IMR-90 (cell line): ENCODE results near the gene STING1. TPM values are rescaled to one million over a fixed set of nuclear protein-coding genes. Genes with fewer than 3 reads are reported as not detected.
"Not testable (repeated sequence)": the region's sequence is repeated elsewhere in the genome, so short reads cannot be mapped to it uniquely, and the experiment has no call there.

Source experiments
- ATAC-seq: fragments of 200-7000 bp; cut with Tn5 transposase; 2 replicates; pipeline ENCODE4 v1.9.1; 2020; ENCODE audit warnings: low read depth, mild to moderate bottlenecking, moderate library complexity
- BruUV-seq: library from RNA; stranded (reverse); fragments of 400-500 nt; replicated peaks from 2 replicates; lab custom pipeline; 2021; lab: Mats Ljungman, UMichigan
- CTCF ChIA-PET: fragments of 300-600 bp; formaldehyde crosslinking; extraction: SDS; loops from one replicate; lab custom pipeline; 2021; ENCODE audit warnings: antibody characterized with exemption; lab: Yijun Ruan, JAX
- POLR2A ChIA-PET: fragments of 300-600 bp; sonication (Branson Sonifier 250); formaldehyde crosslinking; loops from one replicate; lab custom pipeline; 2022; ENCODE audit warnings: antibody characterized with exemption; ENCODE audit not compliant: unreplicated experiment; lab: Charles Lee
- DNase-seq: peaks from one replicate; pipeline ENCODE4 v3.0.0; 2013
- H2AFZ ChIP-seq: replicated peaks from 2 replicates; pipeline ENCODE3; 2013; ENCODE audit warnings: low read length, mild to moderate bottlenecking; ENCODE audit not compliant: poor library complexity
- H2AK5ac ChIP-seq: 2 replicates; pipeline ENCODE4 v1.6.1; 2013; ENCODE audit warnings: low read depth, low read length, inconsistent platforms
- H2AK9ac ChIP-seq: replicated peaks from 2 replicates; pipeline ENCODE3; 2013; ENCODE audit warnings: mild to moderate bottlenecking, low read depth, low read length, moderate library complexity; ENCODE audit not compliant: poor library complexity
- H2BK120ac ChIP-seq: 2 replicates; pipeline ENCODE4 v1.6.1; 2013; ENCODE audit warnings: low read depth, low read length, inconsistent platforms
- H2BK15ac ChIP-seq: 3 replicates; pipeline ENCODE4 v1.6.1; 2013; ENCODE audit warnings: low read depth, low read length, inconsistent platforms
- H2BK20ac ChIP-seq: 2 replicates; pipeline ENCODE4 v1.6.1; 2013; ENCODE audit warnings: low read depth, mild to moderate bottlenecking, inconsistent platforms, low read length, moderate library complexity
- H2BK5ac ChIP-seq: 2 replicates; pipeline ENCODE4 v1.6.1; 2013; ENCODE audit warnings: mild to moderate bottlenecking, low read depth, low read length, inconsistent platforms; ENCODE audit not compliant: poor library complexity, severe bottlenecking
- H3K14ac ChIP-seq: replicated peaks from 2 replicates; pipeline ENCODE4 v1.6.1; 2013; ENCODE audit warnings: low read depth, low read length, inconsistent platforms
- H3K18ac ChIP-seq: 2 replicates; pipeline ENCODE4 v1.6.1; 2013; ENCODE audit warnings: low read depth, low read length, control low read depth
- H3K23ac ChIP-seq: 2 replicates; pipeline ENCODE4 v1.6.1; 2013; ENCODE audit warnings: low read depth, low read length, inconsistent platforms
- H3K27ac ChIP-seq: 2 replicates; pipeline ENCODE4 v1.5.1; 2013; ENCODE audit warnings: mild to moderate bottlenecking, control low read depth, low read length; ENCODE audit not compliant: insufficient read depth
- H3K27me3 ChIP-seq: 2 replicates; pipeline ENCODE4 v1.6.1; 2013; ENCODE audit warnings: low read length; ENCODE audit not compliant: control insufficient read depth, insufficient read depth
- H3K36me3 ChIP-seq: 2 replicates; pipeline ENCODE4 v1.6.1; 2013; ENCODE audit warnings: low read length, mixed read lengths; ENCODE audit not compliant: control insufficient read depth, insufficient read depth
- H3K4ac ChIP-seq: 2 replicates; pipeline ENCODE4 v1.6.1; 2013; ENCODE audit warnings: low read depth, low read length, inconsistent platforms
- H3K4me1 ChIP-seq: 2 replicates; pipeline ENCODE4 v1.6.1; 2013; ENCODE audit warnings: low read length, mixed read lengths; ENCODE audit not compliant: control insufficient read depth, insufficient read depth
- H3K4me2 ChIP-seq: 2 replicates; pipeline ENCODE4 v1.6.1; 2013; ENCODE audit warnings: low read depth, mild to moderate bottlenecking, control low read depth, low read length, moderate library complexity
- H3K4me3 ChIP-seq: 2 replicates; pipeline ENCODE4 v1.5.1; 2013; ENCODE audit warnings: low read depth, mild to moderate bottlenecking, control low read depth, low read length, moderate library complexity; ENCODE audit not compliant: insufficient read depth
- H3K56ac ChIP-seq: 2 replicates; pipeline ENCODE4 v1.6.1; 2013; ENCODE audit warnings: low read length, inconsistent platforms; ENCODE audit not compliant: insufficient read depth; ENCODE audit errors: extremely low read depth
- H3K79me1 ChIP-seq, 2 experiments: 2 replicates each; pipeline ENCODE4 v1.6.1; 2013; ENCODE audit warnings: low read length in 2 of 2, inconsistent platforms in 1 of 2, low read depth in 1 of 2
- H3K9ac ChIP-seq: 2 replicates; pipeline ENCODE4 v1.6.1; 2013; ENCODE audit warnings: low read depth, low read length, control low read depth
- H3K9me1 ChIP-seq: 2 replicates; pipeline ENCODE4 v1.6.1; 2013; ENCODE audit warnings: low read length, inconsistent platforms; ENCODE audit not compliant: insufficient read depth
- H3K9me3 ChIP-seq: 2 replicates; pipeline ENCODE4 v1.6.1; 2013; ENCODE audit warnings: low read length; ENCODE audit not compliant: control insufficient read depth, insufficient read depth
- H4K20me1 ChIP-seq: 2 replicates; pipeline ENCODE4 v1.6.1; 2013; ENCODE audit warnings: low read length, inconsistent platforms; ENCODE audit not compliant: insufficient read depth
- H4K5ac ChIP-seq: 2 replicates; pipeline ENCODE4 v1.6.1; 2013; ENCODE audit warnings: mild to moderate bottlenecking, low read depth, low read length, control low read depth
- H4K8ac ChIP-seq, 2 experiments: 2 replicates each; pipeline ENCODE4 v1.6.1; 2013; ENCODE audit warnings: low read depth in 2 of 2, low read length in 2 of 2, control low read depth in 1 of 2, inconsistent platforms in 1 of 2
- H4K91ac ChIP-seq: 2 replicates; pipeline ENCODE4 v1.6.1; 2013; ENCODE audit warnings: low read depth, low read length, inconsistent platforms; ENCODE audit not compliant: insufficient read depth
- WGBS, 2 experiments: methylation state at CpG; one replicate each; pipeline versions ENCODE4 v1.1.5 to v1.1.7; 2013; ENCODE audit warnings: missing lambda C conversion rate in 2 of 2; ENCODE audit not compliant: insufficient read length in 1 of 2; ENCODE audit errors: extremely low coverage in 2 of 2; 5-methylcytosine and 5-hydroxymethylcytosine counted together
- dilution Hi-C: fragments of 300-500 bp; cut with HindIII; formaldehyde crosslinking; loops from one replicate; pipeline ENCODE4 v1.14.3; 2018; ENCODE audit warnings: low sequenced_read_pairs; ENCODE audit not compliant: unreplicated experiment
- in situ Hi-C: fragments of 300-500 bp; cut with MboI; formaldehyde crosslinking; loops from 3 replicates; pipeline ENCODE4 v1.14.3; 2019; ENCODE audit warnings: low sequenced_read_pairs, inconsistent platforms, mixed read lengths
- intact Hi-C: fragments of 100-400 bp; cut with micrococcal nuclease; formaldehyde crosslinking; loops from 2 replicates; pipeline ENCODE4 v1.10.0; 2022
- polyA plus RNA-seq, 3 experiments: library from polyadenylated mRNA; depleted of rRNA; stranded (reverse); fragments of >200 nt; gene quantifications; 2 replicates each; pipeline ENCODE4 v1.2.3, GENCODE V29; 2012; ENCODE audit warnings: low replicate concordance in 1 of 3
- total RNA-seq: library from RNA; depleted of rRNA; stranded (reverse); fragments of >200 nt; gene quantifications from 2 replicates; pipeline ENCODE4 v1.2.3, GENCODE V29; 2012

Gene STING1
- total and polyA plus RNA-seq, 2 of the 4 experiments (the other 2 are of a cell fraction), result 18.6 to 63.5 TPM

- H3K9ac ChIP-seq, in situ Hi-C loops, H3K23ac ChIP-seq, H4K20me1 ChIP-seq, H2AK9ac ChIP-seq, H3K27ac ChIP-seq, DNase-seq, ATAC-seq, dilution Hi-C loops, POLR2A ChIA-PET, H3K9me3 ChIP-seq, H2AK5ac ChIP-seq, H4K5ac ChIP-seq, H2BK15ac ChIP-seq, H3K4me3 ChIP-seq, H3K9me1 ChIP-seq, H2BK120ac ChIP-seq, intact Hi-C loops, H4K8ac ChIP-seq, H3K27me3 ChIP-seq, H3K36me3 ChIP-seq, H3K79me1 ChIP-seq, H3K14ac ChIP-seq, H3K4me1 ChIP-seq, BruUV-seq, H2AFZ ChIP-seq, H3K4me2 ChIP-seq, H3K4ac ChIP-seq, H2BK5ac ChIP-seq, H4K91ac ChIP-seq, H2BK20ac ChIP-seq, H3K18ac ChIP-seq, H3K56ac ChIP-seq: not testable (repeated sequence)
- CTCF ChIA-PET, result interaction anchor here (1.0 kb wide), 1 partner anchor 8 kb away, joined by 3 read pairs; no protein-coding TSS in a partner anchor
- WGBS, 2 experiments, result 100% methylated on average over 1 of the region's 12 CpGs; no CpG with 5 or more reads in 1 of the 2 experiments
Observed at GRCh38 chr5:139525586-139526308, 43.2 kb upstream of the STING1 start.
